Parathyroid adenoma (tissue), 2 donors: ENCODE results near the gene RNASE1.
"Not testable (repeated sequence)": the region's sequence is repeated elsewhere in the genome, so short reads cannot be mapped to it uniquely, and the experiment has no call there.

Source experiments
- H2AFZ ChIP-seq: fragments of 300-600 bp; sonication (generic); one replicate; pipeline ENCODE4 v1.7.0; 2017; ENCODE audit warnings: antibody characterized with exemption, mild to moderate bottlenecking
- H3K27ac ChIP-seq: fragments of 300-600 bp; sonication (generic); one replicate; pipeline ENCODE4 v1.7.0; 2017
- H3K27me3 ChIP-seq: fragments of 300-600 bp; sonication (generic); one replicate; pipeline ENCODE4 v1.7.0; 2017; ENCODE audit warnings: low read length; ENCODE audit not compliant: control insufficient read depth, insufficient read depth
- H3K36me3 ChIP-seq: fragments of 300-600 bp; sonication (generic); one replicate; pipeline ENCODE4 v1.7.0; 2017; ENCODE audit warnings: low read length; ENCODE audit not compliant: control insufficient read depth, insufficient read depth
- H3K4me1 ChIP-seq: fragments of 300-600 bp; sonication (generic); one replicate; pipeline ENCODE4 v1.7.0; 2017; ENCODE audit warnings: control low read depth
- H3K4me2 ChIP-seq: fragments of 300-600 bp; sonication (generic); one replicate; pipeline ENCODE4 v1.7.0; 2017; ENCODE audit warnings: low read length
- H3K4me3 ChIP-seq: fragments of 300-600 bp; sonication (generic); one replicate; pipeline ENCODE4 v1.7.0; 2017; ENCODE audit warnings: low read depth, low read length
- H3K79me2 ChIP-seq: fragments of 300-600 bp; sonication (generic); one replicate; pipeline ENCODE4 v1.7.0; 2017; ENCODE audit warnings: control low read depth
- H3K9ac ChIP-seq: fragments of 300-600 bp; sonication (generic); one replicate; pipeline ENCODE4 v1.7.0; 2017; ENCODE audit warnings: mild to moderate bottlenecking
- H3K9me3 ChIP-seq: fragments of 300-600 bp; sonication (generic); one replicate; pipeline ENCODE4 v1.7.0; 2017; ENCODE audit warnings: low read length; ENCODE audit not compliant: control insufficient read depth
- CTCF ChIP-seq: fragments of 300-600 bp; sonication (generic); IDR thresholded peaks from one replicate; pipeline ENCODE4 v1.7.0; 2017; ENCODE audit warnings: antibody characterized with exemption, mild to moderate bottlenecking
- donor health status: primary hyperparathyroidism.

RNASE1 gene

DNA sequence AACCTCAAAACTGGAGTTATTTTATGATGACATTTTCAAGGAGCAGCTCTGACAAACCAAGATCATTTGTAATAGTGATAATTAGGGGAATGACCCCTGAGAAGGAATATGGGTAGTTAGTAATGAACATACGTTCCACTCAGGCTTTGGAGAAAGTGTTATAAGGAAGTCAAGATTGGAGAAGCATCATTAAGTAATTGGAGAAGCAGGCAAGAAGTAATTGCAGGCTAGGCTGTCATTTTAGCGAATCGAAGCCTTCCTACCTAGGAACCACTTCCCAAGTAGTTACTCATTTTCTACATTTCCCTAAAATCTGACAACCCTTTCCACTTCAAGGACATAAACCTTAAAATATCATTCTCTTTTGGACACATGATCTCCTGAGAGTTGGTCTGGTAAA lies 33.2 kb downstream of the RNASE1 start:
- Histone ChIP-seq H3K4me1 (no peaks in the 10 kb centered on the region), H3K36me3 (no peaks in the 10 kb centered on the region), H2AFZ (no peak overlapping the region), H3K27ac (no peak overlapping the region), H3K27me3 (no peaks in the 10 kb centered on the region), H3K9me3 (no peaks in the 10 kb centered on the region), H3K4me3 (no peak overlapping the region), H3K79me2 (no peaks in the 10 kb centered on the region), H3K9ac (no peak overlapping the region), H3K4me2 (no peak overlapping the region)
- no peak for TF ChIP-seq CTCF

- Histone ChIP-seq H3K4me1 (no peaks in the 10 kb centered on the region), H3K79me2 (no peaks in the 10 kb centered on the region), H3K9ac (no peak overlapping the region), H3K4me3 (no peak overlapping the region), H3K4me2 (no peak overlapping the region), H3K36me3 (no peaks in the 10 kb centered on the region), H3K27ac (no peak overlapping the region), H2AFZ (no peak overlapping the region), H3K27me3 (no peaks in the 10 kb centered on the region), H3K9me3 (no peaks in the 10 kb centered on the region)
- TF ChIP-seq CTCF = no peak
Observed at GRCh38 chr14:20768593-20768892, 34.1 kb downstream of the RNASE1 start.

DNA sequence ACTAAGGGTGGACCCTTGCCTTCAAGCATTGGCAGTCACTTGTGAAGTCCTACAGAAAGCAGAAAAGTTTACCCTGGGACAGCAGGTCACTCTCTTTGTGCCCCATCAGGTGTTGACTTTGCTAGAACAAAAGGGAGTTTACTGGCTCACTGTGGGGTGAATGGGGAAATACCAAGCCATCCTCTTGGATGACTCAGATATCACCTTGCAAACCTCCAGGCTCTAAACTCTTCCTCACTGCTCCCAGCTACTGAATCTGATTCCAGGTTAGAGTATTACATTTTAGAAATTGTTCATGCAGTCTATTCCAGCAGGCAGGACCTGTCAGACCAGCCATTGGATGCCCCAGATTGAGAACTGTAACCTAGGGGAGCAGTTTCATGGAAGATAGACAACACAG lies 41.7 kb downstream of the RNASE1 start:
- H3K4me2 ChIP-seq = no peak overlapping the region
- no peak overlapping the region for H3K9ac ChIP-seq
- no peak overlapping the region for H3K4me3 ChIP-seq

GRCh38 chr14:20759465-20759864 lies 43.2 kb downstream of the RNASE1 start:
- H3K4me1 ChIP-seq, H2AFZ ChIP-seq, H3K36me3 ChIP-seq: not testable (repeated sequence)

More for the DNA sequence above, 41.7 kb downstream of the RNASE1 start:
- no peaks in the 10 kb centered on the region for H3K36me3 ChIP-seq
- H3K9me3 ChIP-seq = no peaks in the 10 kb centered on the region
- H3K4me1 ChIP-seq = no peaks in the 10 kb centered on the region
- TF ChIP-seq CTCF = no peak
- H2AFZ ChIP-seq = no peak overlapping the region
- no peak overlapping the region for H3K27ac ChIP-seq
- H3K27me3 ChIP-seq = no peaks in the 10 kb centered on the region
- no peaks in the 10 kb centered on the region for H3K79me2 ChIP-seq

GRCh38 chr14:20757965-20758364 lies 44.7 kb downstream of the RNASE1 start:
- no peak for TF ChIP-seq CTCF

More at GRCh38 chr14:20759465-20759864, 43.2 kb downstream of the RNASE1 start:
- H3K79me2 ChIP-seq, H3K4me3 ChIP-seq, H3K9ac ChIP-seq, H3K4me2 ChIP-seq, H3K27ac ChIP-seq, H3K9me3 ChIP-seq, H3K27me3 ChIP-seq: not testable (repeated sequence)

More at GRCh38 chr14:20757965-20758364, 44.7 kb downstream of the RNASE1 start:
- no peaks in the 10 kb centered on the region for H3K79me2 ChIP-seq
- no peaks in the 10 kb centered on the region for H3K4me1 ChIP-seq
- no peak overlapping the region for H3K4me3 ChIP-seq
- no peaks in the 10 kb centered on the region for H3K27me3 ChIP-seq
- H3K4me2 ChIP-seq = no peak overlapping the region
- H3K36me3 ChIP-seq = no peaks in the 10 kb centered on the region
- no peaks in the 10 kb centered on the region for H3K9me3 ChIP-seq
- H3K9ac ChIP-seq = no peak overlapping the region
- H3K27ac ChIP-seq = no peak overlapping the region
- no peak overlapping the region for H2AFZ ChIP-seq
